Fibroblast of the conjunctiva (primary cell): ENCODE results near the gene CDC42.
A peak's percentile ranks its signal among the peaks of the same experiment; 100 is the strongest.

ENCODE experiments used
- DNase-seq: peaks from one replicate; pipeline ENCODE4 v3.0.0-alpha.2; 2010; ENCODE audit warnings: low read depth

CDC42 gene

DNA sequence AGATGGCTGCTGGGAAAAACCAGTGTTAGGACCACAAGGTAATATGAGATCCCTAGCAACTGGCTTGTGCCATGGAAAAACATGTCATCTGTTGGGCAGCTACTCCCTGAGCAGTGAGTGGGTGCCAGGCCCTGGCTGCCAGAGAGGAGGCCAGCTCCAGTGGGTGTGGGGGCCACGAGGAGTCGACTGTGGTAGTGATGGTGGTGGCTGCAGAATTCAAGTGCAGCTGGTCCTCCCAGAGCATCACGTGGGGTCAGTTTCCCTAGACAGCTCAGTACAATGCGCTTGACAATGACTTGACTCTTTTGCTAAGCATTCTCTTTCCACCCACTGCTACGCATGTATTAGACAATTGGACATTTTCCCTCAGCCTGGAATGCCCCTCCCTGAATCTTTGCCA is 14.5 kb upstream of the CDC42 start:
- no peak for DNase-seq

DNA sequence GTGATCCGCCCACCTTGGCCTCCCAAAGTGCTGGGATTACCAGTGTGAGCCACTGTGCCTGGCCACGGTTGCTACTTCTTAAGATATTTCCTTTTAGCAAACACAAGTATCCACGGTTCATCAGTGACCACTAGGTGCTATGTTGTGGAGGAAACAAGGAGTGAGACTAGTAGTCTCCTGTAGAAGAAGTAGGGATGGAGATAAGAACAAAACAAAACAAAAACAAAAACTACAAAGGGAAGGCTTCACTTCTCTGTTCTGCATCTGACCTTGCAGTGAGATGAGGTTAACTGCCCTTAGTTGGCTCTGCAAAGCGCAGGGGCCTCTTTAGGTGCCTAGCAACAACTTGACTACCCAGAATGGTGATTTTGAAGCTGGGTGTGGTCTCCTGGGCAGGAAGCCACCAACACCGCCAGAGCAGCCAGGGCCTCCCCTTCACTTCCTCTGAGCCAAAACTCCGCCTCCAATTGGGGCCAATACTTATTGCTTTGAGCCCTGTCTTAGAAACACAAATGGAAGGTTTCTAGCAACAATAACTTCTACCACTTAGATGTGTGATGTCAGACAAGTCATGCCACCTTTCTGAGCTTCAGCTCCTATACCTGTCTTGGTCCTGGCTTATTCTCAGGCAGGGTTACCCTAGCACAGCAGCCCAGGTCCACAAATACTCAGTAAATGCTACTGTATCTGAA is 12.8 kb upstream of the CDC42 start:
- DNase-seq: peak; percentile 71

DNA sequence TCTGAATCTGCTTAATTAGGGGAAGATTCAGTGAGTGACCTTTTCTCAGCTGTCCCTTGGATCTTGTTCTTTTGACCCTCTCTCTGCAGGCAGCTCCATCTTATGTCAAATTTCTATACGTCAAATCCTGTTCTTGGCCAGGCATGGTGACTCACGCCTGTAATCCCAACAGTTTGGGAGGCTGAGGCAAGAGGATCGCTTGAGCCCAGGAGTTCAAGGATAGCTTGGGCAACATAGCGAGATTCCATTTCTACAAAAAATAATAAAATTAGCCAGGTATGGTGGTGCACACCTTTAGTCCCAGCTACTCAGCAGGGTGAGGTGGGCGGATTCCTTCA is 12.3 kb upstream of the CDC42 start:
- DNase-seq: no peak

DNA sequence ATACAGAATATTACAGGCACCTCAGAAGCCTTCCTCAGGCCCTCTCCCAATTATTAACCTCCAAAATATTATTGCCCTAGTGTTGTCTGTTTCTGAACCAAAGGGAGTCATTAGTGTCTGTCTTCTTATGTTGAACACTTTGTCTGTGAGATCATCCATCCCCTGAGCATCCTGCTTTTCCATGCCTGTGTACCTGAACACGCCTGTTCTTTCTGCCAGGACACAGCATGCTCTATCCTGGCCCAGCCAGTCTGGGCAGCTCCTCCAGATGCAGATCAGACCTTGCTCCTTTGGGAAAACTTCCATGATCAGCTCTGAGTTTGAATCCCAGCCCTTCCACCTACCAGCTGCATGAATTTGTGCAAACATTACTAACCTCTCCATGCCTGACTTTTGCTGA is 11.0 kb upstream of the CDC42 start:
- no peak for DNase-seq

- DNase-seq: no peak
These were observed 9.2 kb upstream of the CDC42 start for GRCh38 chr1:22043198-22043769.

DNA sequence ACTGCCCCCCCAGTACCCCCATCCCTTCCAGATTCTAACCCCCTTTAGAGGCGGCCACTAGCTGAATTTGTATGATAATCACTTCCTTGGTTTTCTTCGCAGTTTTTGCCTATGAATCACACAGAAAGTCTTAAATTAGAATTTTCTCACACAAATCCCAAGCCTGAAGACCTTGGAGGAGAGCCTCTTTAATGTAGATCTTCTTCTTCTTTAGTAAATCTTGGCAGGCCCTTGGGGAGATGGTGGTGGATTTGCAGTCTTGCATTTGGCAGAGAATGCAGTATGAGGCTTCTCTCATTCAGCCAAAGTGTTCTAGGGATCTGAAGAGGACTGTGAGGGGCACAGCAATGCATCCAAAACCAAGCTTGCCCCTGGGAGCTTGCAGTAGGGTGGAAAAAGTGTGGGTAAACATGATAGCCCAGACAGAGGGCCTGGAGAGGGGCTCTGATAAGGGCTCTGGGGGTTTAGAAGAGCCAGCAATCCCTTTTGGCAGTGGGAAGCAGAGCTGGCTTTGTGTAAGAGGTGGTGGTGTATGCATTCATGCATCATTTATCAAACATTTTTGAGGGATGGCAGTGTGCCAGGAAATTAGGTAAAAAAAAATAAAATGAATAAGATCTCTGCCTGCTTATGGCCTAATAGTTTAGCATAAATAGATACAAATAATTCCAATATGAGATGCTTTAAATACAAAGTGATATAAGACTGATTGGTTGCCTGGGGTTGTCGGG is 7.7 kb upstream of the CDC42 start:
- DNase-seq: peak; percentile 61

DNA sequence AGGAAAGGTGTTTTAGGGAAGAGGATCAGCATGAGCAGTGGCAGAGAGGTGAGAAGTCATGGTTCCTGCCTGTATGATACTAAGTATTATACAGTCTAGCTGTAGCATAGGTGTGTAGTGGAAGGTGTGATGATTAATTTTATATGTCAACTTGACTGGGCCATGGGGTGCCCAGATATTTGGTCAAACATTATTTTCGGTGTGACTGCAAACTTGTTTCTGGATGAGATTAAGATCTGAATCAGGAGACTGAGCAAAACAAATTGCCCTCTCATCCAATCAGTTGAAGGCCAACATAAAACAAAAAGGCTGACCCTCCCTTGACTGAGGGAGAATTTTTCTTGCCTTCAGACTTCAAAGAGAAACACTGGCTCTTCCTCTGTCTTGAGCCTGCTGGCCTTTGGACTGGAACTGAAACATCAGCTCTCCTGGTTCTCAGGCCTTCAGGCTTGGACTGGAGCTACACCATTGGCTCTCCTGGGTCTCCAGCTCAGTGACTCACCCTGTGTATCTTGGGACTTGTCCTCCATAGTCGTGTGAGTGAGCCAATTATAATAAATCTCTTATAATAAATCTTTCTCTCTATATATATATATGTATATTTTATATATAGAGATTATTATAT is 6.8 kb upstream of the CDC42 start:
- no peak for DNase-seq

DNA sequence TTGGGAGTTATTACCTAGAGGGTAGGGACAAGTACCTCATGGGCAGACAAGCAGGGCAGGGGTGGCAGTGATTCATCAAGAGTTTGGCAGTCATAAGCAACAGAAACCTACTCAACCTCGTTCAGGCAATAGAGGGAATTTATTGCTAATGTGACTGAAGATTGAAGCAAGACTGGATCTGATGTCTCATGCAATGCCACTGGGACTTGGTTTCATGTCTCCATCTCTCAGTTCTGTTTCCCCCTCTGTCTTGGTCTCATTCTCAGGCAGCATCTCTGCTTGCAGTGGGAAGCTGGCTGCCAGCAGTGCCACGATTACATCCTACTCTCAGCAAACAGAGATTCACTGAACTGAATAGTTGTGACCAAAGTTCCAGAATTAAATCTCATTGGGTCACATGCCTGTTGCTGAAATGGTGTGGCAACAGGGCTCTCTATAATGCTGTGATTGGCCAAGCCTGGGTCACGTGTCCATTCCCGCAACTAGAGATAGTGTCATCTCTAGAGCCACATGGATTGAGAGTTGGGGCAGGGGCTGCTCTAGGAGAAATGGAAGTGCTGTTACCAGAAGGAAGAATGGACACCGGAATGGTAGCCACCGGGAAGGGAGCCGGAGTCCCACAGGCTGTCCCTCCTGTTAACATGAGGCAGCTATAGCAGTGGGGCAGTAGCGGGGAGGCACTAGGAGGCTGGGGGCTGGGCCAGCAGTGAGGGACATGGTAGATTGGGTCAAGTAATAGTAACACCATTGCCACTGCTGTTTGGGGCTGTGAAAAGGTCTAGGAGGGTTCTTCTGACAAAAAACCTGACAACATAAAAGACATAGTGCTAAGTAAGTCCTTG is 3.9 kb upstream of the CDC42 start:
- DNase-seq: no peak

DNA sequence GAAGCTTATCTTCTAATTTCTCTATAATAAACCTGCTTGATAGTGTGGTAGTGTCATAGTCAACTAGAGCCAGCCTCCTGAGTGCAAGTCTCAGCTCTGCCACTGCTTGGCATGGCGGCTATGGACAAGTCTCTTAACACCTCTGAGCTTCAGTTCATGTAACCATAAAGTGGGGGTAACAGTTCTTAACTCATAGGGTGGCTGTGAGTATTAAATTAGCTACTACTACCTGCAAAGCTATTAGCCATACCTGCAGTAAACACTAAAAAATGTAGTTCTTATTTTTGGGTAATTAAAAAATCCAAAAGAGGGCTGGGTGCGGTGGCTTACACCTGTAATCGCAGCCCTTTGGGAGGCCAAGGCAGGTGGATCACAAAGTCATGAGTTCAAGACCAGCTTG is 2.2 kb upstream of the CDC42 start:
- DNase-seq: no peak

GRCh38 chr1:22051607-22052114 is 848 bp upstream of the CDC42 start:
- DNase-seq: no peak

DNA sequence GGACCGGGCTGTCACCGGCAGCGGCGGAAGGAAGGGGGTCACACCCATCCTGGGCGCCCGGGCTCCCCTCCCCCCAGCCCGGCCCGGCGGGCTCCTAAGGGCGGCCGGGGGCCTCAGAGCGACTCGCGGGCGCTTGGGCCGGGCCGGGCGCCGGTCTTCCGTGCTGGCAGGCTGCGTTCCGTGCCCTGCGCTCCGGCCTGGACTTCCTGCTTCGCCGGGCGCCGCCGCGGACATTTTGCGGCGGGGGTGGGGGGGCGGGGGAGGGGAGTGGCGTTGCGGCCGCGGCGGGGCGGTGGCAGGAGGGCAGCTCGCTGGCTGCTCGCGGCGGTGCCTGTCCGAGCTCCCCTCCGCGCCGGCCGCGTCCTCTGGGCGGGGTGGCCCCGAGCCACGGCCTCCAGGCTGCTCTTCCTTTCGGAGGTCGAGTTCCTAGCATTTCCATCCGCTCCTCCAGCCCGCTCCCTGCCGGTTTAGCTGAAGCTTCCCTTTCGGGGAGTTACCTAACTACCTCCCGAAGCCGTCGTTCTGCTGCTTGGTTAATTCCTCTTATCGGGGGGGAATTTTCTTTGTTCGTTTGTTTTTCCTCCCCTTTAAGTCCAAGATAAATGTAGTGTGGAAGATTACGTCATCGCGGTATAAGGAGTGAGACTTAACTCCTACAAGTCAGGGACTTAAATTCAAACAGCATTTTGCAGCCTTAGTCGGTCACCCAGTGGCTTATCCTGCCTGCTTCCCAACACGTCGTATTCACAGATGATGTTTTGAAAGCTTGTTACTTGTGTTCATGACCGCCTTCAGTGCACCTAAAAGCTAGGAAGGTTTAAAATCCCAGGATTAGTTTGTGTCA is 730 bp downstream of the CDC42 start:
- peak; percentile 47 for DNase-seq

DNA sequence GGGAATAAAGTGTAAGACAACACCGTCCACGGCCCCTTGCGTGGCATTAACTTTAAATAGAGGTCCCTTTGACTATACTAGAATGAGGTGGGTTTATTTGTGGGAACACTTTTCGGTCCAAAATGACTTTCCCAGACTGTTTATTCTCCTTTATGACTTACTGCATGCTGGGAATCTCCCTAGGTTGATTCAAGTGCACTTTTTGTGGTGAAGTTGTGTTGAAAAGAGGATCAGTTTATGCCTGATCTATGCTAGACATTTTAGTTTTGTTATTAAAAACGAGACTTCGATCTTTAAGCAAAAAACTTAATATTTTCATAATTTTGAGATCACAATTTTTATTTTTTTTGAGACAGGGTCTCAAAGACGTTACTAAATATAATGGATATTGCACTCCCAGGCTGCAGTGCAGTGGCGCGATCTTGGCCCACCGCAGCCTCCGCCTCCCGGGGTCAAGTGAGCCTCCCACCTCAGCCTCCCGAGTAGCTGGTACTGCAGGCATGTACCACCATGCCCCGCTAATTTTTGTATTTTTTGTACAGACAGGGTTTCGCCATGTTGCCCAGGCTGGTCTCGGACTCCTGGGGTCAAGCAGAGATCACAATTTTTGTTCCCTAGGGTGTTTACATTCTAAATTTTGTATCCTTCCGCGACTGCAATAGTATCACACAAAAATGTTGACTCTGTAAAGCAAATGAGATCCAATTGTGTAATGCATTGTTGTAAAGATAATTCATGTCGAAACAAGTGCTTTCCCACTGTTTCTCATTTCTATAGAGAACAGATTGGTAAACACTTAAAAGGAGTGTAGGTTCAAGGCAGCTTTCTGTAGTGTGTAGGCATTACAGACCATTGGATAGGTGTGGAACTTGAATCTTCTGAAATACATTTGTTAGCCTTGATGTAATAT is 1.6 kb downstream of the CDC42 start:
- no peak for DNase-seq

GRCh38 chr1:22055463-22055862 is 3.0 kb downstream of the CDC42 start:
- DNase-seq: no peak

GRCh38 chr1:22056043-22056442 is 3.5 kb downstream of the CDC42 start:
- no peak for DNase-seq

GRCh38 chr1:22056936-22057335 is 4.4 kb downstream of the CDC42 start:
- no peak for DNase-seq

DNA sequence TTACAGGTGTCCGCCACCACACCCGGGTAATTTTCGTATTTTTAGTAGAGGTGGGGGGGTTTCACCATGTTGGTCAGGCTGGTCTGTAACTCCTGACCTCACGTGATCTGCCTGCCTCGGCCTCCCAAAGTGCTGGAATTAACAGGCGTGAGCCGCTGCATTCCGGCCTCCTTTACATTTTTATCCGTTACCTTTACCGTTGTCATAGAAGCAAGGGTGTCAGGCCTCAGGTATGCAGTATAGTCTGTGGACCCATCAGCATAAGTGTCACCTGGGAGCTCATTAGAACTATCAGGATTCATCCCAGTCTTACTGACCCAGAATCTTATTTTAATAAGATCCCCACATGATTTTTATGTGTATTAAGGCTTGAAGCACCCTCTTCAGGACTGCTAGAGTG is 5.4 kb downstream of the CDC42 start:
- no peak for DNase-seq

DNA sequence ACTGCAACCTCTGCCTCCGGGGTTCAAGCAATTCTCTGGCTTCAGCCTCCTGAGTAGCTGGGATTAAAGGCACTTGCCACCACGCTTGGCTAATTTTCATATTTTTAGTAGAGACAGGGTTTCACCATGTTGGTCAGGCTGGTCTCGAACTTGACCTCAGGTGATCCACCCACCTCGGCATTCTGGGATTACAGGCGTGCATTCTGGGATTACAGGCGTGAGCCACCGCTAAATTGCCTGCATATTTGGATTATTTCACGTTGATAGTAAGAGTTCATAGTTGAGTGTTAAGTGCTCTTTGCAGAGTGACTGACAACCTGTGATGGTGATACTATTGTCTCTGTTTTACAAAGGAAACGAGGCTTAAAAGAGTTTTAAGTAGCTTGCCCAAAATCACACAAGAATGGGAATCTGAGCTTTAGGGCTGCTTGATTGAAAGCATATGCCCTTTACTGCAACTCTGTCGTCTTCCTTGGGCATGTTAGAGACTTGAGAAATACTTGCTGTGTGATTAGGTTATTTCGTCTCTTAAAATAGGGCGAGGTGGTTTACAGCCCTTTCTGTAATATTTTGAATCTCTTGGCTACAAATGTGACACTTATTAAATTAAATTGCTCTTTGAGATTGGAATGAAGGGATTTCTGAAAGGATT is 12.4 kb downstream of the CDC42 start:
- peak; percentile 28 for DNase-seq

DNA sequence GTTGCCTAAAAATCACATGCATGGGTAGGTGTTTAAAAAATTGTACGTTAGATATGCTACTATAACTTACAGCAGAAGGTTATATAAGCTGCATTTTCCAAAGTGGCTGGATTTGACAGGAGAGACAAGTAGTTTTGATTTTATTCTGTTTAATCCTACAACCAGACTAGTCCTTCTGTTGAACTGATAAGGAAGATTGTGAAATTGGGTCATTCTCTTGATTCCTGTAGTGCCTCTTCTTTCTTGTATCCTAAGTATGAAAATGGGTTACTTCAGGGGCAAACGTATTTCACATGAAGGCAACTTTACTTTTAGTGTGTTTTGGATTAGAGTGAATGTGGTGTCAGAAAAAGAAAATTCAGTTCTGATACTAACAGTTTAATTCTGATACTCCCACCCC is 19.0 kb downstream of the CDC42 start:
- no peak for DNase-seq

DNA sequence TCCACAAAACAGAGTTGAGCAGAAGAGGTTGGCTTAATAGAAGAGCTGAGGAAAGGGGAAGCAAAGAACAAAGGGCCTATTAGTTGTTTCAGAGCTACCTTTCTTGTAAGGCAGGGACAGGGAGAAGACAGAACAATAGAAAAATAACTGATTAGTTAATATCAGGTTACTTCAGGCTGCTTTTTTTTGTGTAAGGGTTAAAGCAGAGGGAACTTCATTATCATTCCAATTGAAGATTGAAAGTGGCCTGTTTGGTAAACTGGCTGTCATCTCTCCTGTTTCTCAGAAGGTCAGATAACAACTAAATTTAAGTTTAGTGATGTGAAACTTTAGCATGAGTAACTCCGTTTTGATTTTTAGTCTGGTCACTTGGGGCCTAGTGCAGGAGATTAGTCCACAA is 22.3 kb downstream of the CDC42 start:
- no peak for DNase-seq

- DNase-seq: no peak
These were observed 23.2 kb downstream of the CDC42 start for GRCh38 chr1:22075718-22076117.
